Breast epithelium (tissue), 3 donors: ENCODE results near the gene ASF1B.

ENCODE experiments used
- POLR2A ChIP-seq: fragments of 450-650 bp; IDR thresholded peaks from one replicate; pipeline ENCODE4 v1.6.1; 2016; ENCODE audit warnings: antibody characterized with exemption, mild to moderate bottlenecking, moderate library complexity
- TF ChIP-seq, protein P1 (sequence below), 3 donors: fragments of 450-650 bp; IDR thresholded peaks; one replicate each; pipeline ENCODE4 v1.5.1; 2016 to 2017; ENCODE audit warnings: antibody characterized with exemption in 3 of 3, mild to moderate bottlenecking in 3 of 3, moderate library complexity in 3 of 3

DNA sequence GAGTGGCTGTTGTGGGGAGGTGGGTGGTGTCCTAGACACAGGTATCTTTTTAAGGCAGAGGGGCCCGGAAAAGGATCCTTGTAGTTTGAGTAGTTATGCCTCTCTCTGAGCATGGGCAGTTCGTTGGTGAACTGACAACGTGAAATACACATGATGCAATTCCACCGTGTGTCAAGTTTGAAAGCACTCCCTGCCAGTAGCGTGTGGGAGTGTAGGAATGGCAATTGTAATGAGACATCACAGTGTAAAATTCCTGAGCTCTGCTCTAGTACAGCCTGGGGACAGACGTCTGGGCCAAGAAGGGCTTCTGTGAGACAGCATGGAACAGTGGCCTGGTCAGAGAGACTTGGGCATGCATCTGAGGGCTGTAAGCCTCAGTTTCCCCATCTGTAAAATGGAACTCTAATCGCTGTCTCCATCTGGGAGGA lies 10.4 kb upstream of the ASF1B start:
- TF ChIP-seq, protein P1, sequence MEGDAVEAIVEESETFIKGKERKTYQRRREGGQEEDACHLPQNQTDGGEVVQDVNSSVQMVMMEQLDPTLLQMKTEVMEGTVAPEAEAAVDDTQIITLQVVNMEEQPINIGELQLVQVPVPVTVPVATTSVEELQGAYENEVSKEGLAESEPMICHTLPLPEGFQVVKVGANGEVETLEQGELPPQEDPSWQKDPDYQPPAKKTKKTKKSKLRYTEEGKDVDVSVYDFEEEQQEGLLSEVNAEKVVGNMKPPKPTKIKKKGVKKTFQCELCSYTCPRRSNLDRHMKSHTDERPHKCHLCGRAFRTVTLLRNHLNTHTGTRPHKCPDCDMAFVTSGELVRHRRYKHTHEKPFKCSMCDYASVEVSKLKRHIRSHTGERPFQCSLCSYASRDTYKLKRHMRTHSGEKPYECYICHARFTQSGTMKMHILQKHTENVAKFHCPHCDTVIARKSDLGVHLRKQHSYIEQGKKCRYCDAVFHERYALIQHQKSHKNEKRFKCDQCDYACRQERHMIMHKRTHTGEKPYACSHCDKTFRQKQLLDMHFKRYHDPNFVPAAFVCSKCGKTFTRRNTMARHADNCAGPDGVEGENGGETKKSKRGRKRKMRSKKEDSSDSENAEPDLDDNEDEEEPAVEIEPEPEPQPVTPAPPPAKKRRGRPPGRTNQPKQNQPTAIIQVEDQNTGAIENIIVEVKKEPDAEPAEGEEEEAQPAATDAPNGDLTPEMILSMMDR (IDR thresholded peaks at IDR 0.05): no peak
- no peak for TF ChIP-seq POLR2A
